H9 (cell line): ENCODE measurements around the gene TRIM65. TPM values are rescaled to one million over a fixed set of nuclear protein-coding genes. Genes with fewer than 3 reads are reported as not detected.

Experiments
- DNase-seq: peaks from one replicate; pipeline ENCODE4 v3.0.0-alpha.2; 2017
- H2AFZ ChIP-seq: one replicate; pipeline ENCODE4 v1.6.1; 2013; ENCODE audit warnings: mild to moderate bottlenecking, low read length, control low read depth, moderate library complexity
- H2AK5ac ChIP-seq: 2 replicates; pipeline ENCODE4 v1.6.1; 2013; ENCODE audit warnings: low read length, control low read depth, mixed read lengths; ENCODE audit not compliant: insufficient read length
- H2BK120ac ChIP-seq: one replicate; pipeline ENCODE4 v1.6.1; 2013; ENCODE audit warnings: low read depth, mild to moderate bottlenecking, low read length, control low read depth, inconsistent platforms; ENCODE audit not compliant: poor library complexity, severe bottlenecking
- H2BK12ac ChIP-seq: 2 replicates; pipeline ENCODE4 v1.6.1; 2013; ENCODE audit warnings: low read length, control low read depth, mixed read lengths, low read depth; ENCODE audit not compliant: insufficient read length
- H2BK15ac ChIP-seq: 2 replicates; pipeline ENCODE4 v1.6.1; 2013; ENCODE audit warnings: low read depth, low read length, control low read depth
- H2BK20ac ChIP-seq: one replicate; pipeline ENCODE4 v1.6.1; 2013; ENCODE audit warnings: low read depth, mild to moderate bottlenecking, low read length, control low read depth, inconsistent platforms; ENCODE audit not compliant: poor library complexity, severe bottlenecking
- H2BK5ac ChIP-seq: 2 replicates; pipeline ENCODE4 v1.6.1; 2013; ENCODE audit warnings: low read length, control low read depth, mixed read lengths; ENCODE audit not compliant: insufficient read length
- H3K14ac ChIP-seq: 2 replicates; pipeline ENCODE4 v1.6.1; 2013; ENCODE audit warnings: low read length, control low read depth; ENCODE audit not compliant: insufficient read depth
- H3K18ac ChIP-seq: 2 replicates; pipeline ENCODE4 v1.6.1; 2013; ENCODE audit warnings: low read depth, mild to moderate bottlenecking, mixed read lengths, low read length, control low read depth; ENCODE audit not compliant: insufficient read length
- H3K23ac ChIP-seq: 2 replicates; pipeline ENCODE4 v1.6.1; 2013; ENCODE audit warnings: low read length, control low read depth, mixed read lengths, low read depth; ENCODE audit not compliant: insufficient read length
- H3K23me2 ChIP-seq: 2 replicates; pipeline ENCODE4 v1.6.1; 2013; ENCODE audit warnings: low read depth, mild to moderate bottlenecking, mixed read lengths, low read length, control low read depth; ENCODE audit not compliant: insufficient read length, poor library complexity, severe bottlenecking
- H3K27ac ChIP-seq: 2 replicates; pipeline ENCODE4 v1.5.1; 2013; ENCODE audit warnings: low read length, control low read depth, mixed read lengths, low read depth; ENCODE audit not compliant: insufficient read length
- H3K27me3 ChIP-seq: 2 replicates; pipeline ENCODE4 v1.6.1; 2013; ENCODE audit warnings: low read length, control low read depth, inconsistent platforms; ENCODE audit not compliant: insufficient read depth
- H3K4ac ChIP-seq: 2 replicates; pipeline ENCODE4 v1.6.1; 2013; ENCODE audit warnings: low read depth, mild to moderate bottlenecking, control low read depth, inconsistent platforms, low read length, moderate library complexity
- H3K4me1 ChIP-seq: 2 replicates; pipeline ENCODE4 v1.6.1; 2013; ENCODE audit warnings: low read length, control low read depth, inconsistent platforms; ENCODE audit not compliant: insufficient read depth
- H3K4me2 ChIP-seq: 2 replicates; pipeline ENCODE4 v1.6.1; 2013; ENCODE audit warnings: low read length, control low read depth, mixed read lengths; ENCODE audit not compliant: insufficient read length, insufficient read depth
- H3K56ac ChIP-seq: 2 replicates; pipeline ENCODE4 v1.6.1; 2013; ENCODE audit warnings: low read depth, mild to moderate bottlenecking, mixed read lengths, low read length, control low read depth; ENCODE audit not compliant: insufficient read length
- H3K79me1 ChIP-seq: 2 replicates; pipeline ENCODE4 v1.6.1; 2013; ENCODE audit warnings: low read depth, mild to moderate bottlenecking, moderate library complexity, low read length, control low read depth, inconsistent platforms; ENCODE audit not compliant: insufficient read depth, poor library complexity, severe bottlenecking
- H3K79me2 ChIP-seq: 2 replicates; pipeline ENCODE4 v1.6.1; 2013; ENCODE audit warnings: low read length, control low read depth, inconsistent platforms; ENCODE audit not compliant: insufficient read depth
- H3K9ac ChIP-seq: 2 replicates; pipeline ENCODE4 v1.6.1; 2013; ENCODE audit warnings: low read length, control low read depth, mixed read lengths; ENCODE audit not compliant: insufficient read length; ENCODE audit errors: extremely low read depth
- H3K9me3 ChIP-seq: one replicate; pipeline ENCODE4 v1.6.1; 2013; ENCODE audit warnings: low read depth, low read length, inconsistent platforms; ENCODE audit not compliant: control insufficient read depth
- H3T11ph ChIP-seq: one replicate; pipeline ENCODE4 v1.6.1; 2013; ENCODE audit warnings: mild to moderate bottlenecking, low read length, control low read depth, inconsistent platforms
- H4K20me1 ChIP-seq: one replicate; pipeline ENCODE4 v1.6.1; 2013; ENCODE audit not compliant: control insufficient read depth, insufficient read length, insufficient read depth
- H4K5ac ChIP-seq: 2 replicates; pipeline ENCODE4 v1.6.1; 2013; ENCODE audit warnings: low read depth, mild to moderate bottlenecking, mixed read lengths, low read length, control low read depth; ENCODE audit not compliant: insufficient read length
- H4K8ac ChIP-seq: replicated peaks from 2 replicates; pipeline ENCODE4 v1.6.1; 2013; ENCODE audit warnings: low read length, control low read depth, mixed read lengths, low read depth; ENCODE audit not compliant: insufficient read length
- H4K91ac ChIP-seq: 2 replicates; pipeline ENCODE4 v1.6.1; 2013; ENCODE audit warnings: low read depth, mild to moderate bottlenecking, moderate library complexity, mixed read lengths, low read length, control low read depth; ENCODE audit not compliant: insufficient read length
- H3K27ac Mint-ChIP-seq, 3 experiments: 2 replicates in 2 of 3; 3 replicates in 1 of 3; pipeline ENCODE4 v1.8.0; 2020 to 2021; ENCODE audit warnings: mixed read lengths in 3 of 3, mild to moderate bottlenecking in 1 of 3, moderate library complexity in 1 of 3
- H3K27me3 Mint-ChIP-seq: 2 replicates; pipeline ENCODE4 v1.8.0; 2021; ENCODE audit warnings: low read depth, mild to moderate bottlenecking, moderate library complexity, mixed read lengths
- H3K36me3 Mint-ChIP-seq, 3 experiments: 2 replicates in 2 of 3; 3 replicates in 1 of 3; pipeline ENCODE4 v1.8.0; 2020 to 2021; ENCODE audit warnings: low read depth in 3 of 3, mixed read lengths in 3 of 3; ENCODE audit not compliant: insufficient read depth in 1 of 3
- H3K4me1 Mint-ChIP-seq, 2 experiments: 2 replicates each; pipeline ENCODE4 v1.8.0; 2020; ENCODE audit warnings: mixed read lengths in 2 of 2
- H3K4me3 Mint-ChIP-seq, 2 experiments: 2 replicates in 1 of 2; 3 replicates in 1 of 2; pipeline ENCODE4 v1.8.0; 2020 to 2021; ENCODE audit warnings: mild to moderate bottlenecking in 2 of 2, mixed read lengths in 2 of 2, moderate library complexity in 1 of 2
- H3K9me3 Mint-ChIP-seq, 2 experiments: 2 replicates in 1 of 2; 3 replicates in 1 of 2; pipeline ENCODE4 v1.8.0; 2020; ENCODE audit warnings: mild to moderate bottlenecking in 2 of 2, mixed read lengths in 2 of 2, moderate library complexity in 1 of 2
- CTCF ChIP-seq: fragments of 200-600 bp; sonication (generic); conservative IDR thresholded peaks from 3 replicates; pipeline ENCODE4 v1.8.0; 2021; ENCODE audit warnings: antibody characterized with exemption, mild to moderate bottlenecking
- WGBS: extraction: QIAGEN DNeasy Blood & Tissue Kit; methylation state at CpG from one replicate; pipeline ENCODE4 v1.1.7; 2013; ENCODE audit warnings: missing lambda C conversion rate, low lambda C conversion rate, mixed read lengths; ENCODE audit not compliant: insufficient read length; ENCODE audit errors: extremely low coverage; 5-methylcytosine and 5-hydroxymethylcytosine counted together
- total RNA-seq: library from RNA; stranded (reverse); gene quantifications from 2 replicates; pipeline ENCODE4 v1.2.1, GENCODE V29; 2021

Gene TRIM65
- total RNA-seq, 1 experiment from 2014 or later: 34.1 TPM

- H4K91ac ChIP-seq: no peak overlapping the region
- H2BK12ac ChIP-seq: no peak overlapping the region
- no peak overlapping the region for H2BK5ac ChIP-seq
- H3K4me3 Mint-ChIP-seq: peak overlapping the region in 1 of 2 experiments; percentile 50; a peak in 2 of 5 replicates
- H3K9me3 ChIP-seq: no peaks in the 10 kb centered on the region
- H3K18ac ChIP-seq: no peak overlapping the region
- H3K27ac Mint-ChIP-seq: no peak overlapping the region; a peak in 1 of 7 replicates
- H4K20me1 ChIP-seq: no peaks in the 10 kb centered on the region
- H2BK120ac ChIP-seq: no peak overlapping the region
- no peak overlapping the region for H4K8ac ChIP-seq
- no peak overlapping the region for H3K4ac ChIP-seq
- peaks cover 5 to 8% of the 10 kb centered on the region in 2 experiments; a peak in 2 of 4 replicates for H3K4me1 Mint-ChIP-seq
- H3K79me2 ChIP-seq: no peaks in the 10 kb centered on the region
- H3K27me3 Mint-ChIP-seq: no peaks in the 10 kb centered on the region
- H2BK15ac ChIP-seq: no peak overlapping the region
- no peak overlapping the region for H4K5ac ChIP-seq
- H3K27me3 ChIP-seq: no peaks in the 10 kb centered on the region
- H3K4me1 ChIP-seq: no peaks in the 10 kb centered on the region
- H3K23ac ChIP-seq: no peak overlapping the region
- no peak overlapping the region for H2AFZ ChIP-seq
- peaks cover 5% of the 10 kb centered on the region for H3K23me2 ChIP-seq
- no peak overlapping the region for H3K27ac ChIP-seq
- DNase-seq: no peak
- no peaks in the 10 kb centered on the region for H3K9me3 Mint-ChIP-seq
- H3K4me2 ChIP-seq: no peak overlapping the region
- TF ChIP-seq CTCF: no peak
- H3T11ph ChIP-seq: no peak overlapping the region
- no peak overlapping the region for H3K14ac ChIP-seq
- no peak overlapping the region for H2AK5ac ChIP-seq
- no peak overlapping the region for H3K56ac ChIP-seq
- H3K36me3 Mint-ChIP-seq: peaks cover 9 to 14% (median 12%) of the 10 kb centered on the region in 3 experiments; a peak in 6 of 7 replicates
- no peaks in the 10 kb centered on the region for H3K79me1 ChIP-seq
- no peak overlapping the region for H3K9ac ChIP-seq
- WGBS: no CpG with 5 or more reads among the region's 10 CpGs
- H2BK20ac ChIP-seq: no peak overlapping the region
These were observed 9.6 kb upstream of the TRIM65 start for GRCh38 chr17:75906143-75906884.
